GM23338 (cell line): ENCODE data around the gene TRIO. TPM values are rescaled to one million over a fixed set of nuclear protein-coding genes. Genes with fewer than 3 reads are reported as not detected.

Experiments
- ATAC-seq: fragments of 200-7000 bp; cut with Tn5 transposase; 3 replicates; pipeline ENCODE4 v1.9.1; 2020
- DNase-seq: peaks from one replicate; pipeline ENCODE4 v3.0.0-alpha.2; 2015; ENCODE audit warnings: low spot score
- H2AFZ ChIP-seq: fragments of 200-600 bp; sonication (generic); 2 replicates; pipeline ENCODE4 v1.8.0; 2016; ENCODE audit warnings: antibody characterized with exemption, mild to moderate bottlenecking, moderate library complexity
- H3F3A ChIP-seq: fragments of 200-600 bp; sonication (generic); replicated peaks from 2 replicates; pipeline ENCODE4 v1.8.0; 2017; ENCODE audit warnings: antibody characterized with exemption, mixed run types, low read depth
- H3K27ac ChIP-seq: fragments of 200-600 bp; sonication (generic); 2 replicates; pipeline ENCODE4 v1.6.1; 2016; ENCODE audit warnings: low read depth
- H3K27me3 ChIP-seq: fragments of 200-600 bp; sonication (generic); 2 replicates; pipeline ENCODE4 v1.8.0; 2016; ENCODE audit warnings: mild to moderate bottlenecking, mixed run types, moderate library complexity; ENCODE audit not compliant: insufficient read depth
- H3K36me3 ChIP-seq: fragments of 200-600 bp; sonication (generic); 2 replicates; pipeline ENCODE4 v1.8.0; 2016; ENCODE audit warnings: mild to moderate bottlenecking; ENCODE audit not compliant: insufficient read depth
- H3K4me1 ChIP-seq: fragments of 200-600 bp; sonication (generic); 2 replicates; pipeline ENCODE4 v1.8.0; 2016; ENCODE audit warnings: mild to moderate bottlenecking, moderate library complexity; ENCODE audit not compliant: insufficient read depth
- H3K4me2 ChIP-seq: fragments of 200-600 bp; sonication (generic); 2 replicates; pipeline ENCODE4 v1.7.1; 2017; ENCODE audit warnings: mixed run types
- H3K4me3 ChIP-seq: fragments of 200-600 bp; sonication (generic); 2 replicates; pipeline ENCODE4 v1.6.1; 2016; ENCODE audit warnings: mixed run types
- H3K79me2 ChIP-seq: fragments of 200-600 bp; sonication (generic); replicated peaks from 2 replicates; pipeline ENCODE4 v1.8.0; 2017; ENCODE audit warnings: mild to moderate bottlenecking; ENCODE audit not compliant: insufficient read depth
- H3K9me2 ChIP-seq: fragments of 200-600 bp; sonication (generic); 2 replicates; pipeline ENCODE4 v1.8.0; 2017; ENCODE audit not compliant: insufficient read depth
- H4K20me1 ChIP-seq: fragments of 200-600 bp; sonication (generic); replicated peaks from 2 replicates; pipeline ENCODE4 v1.8.0; 2017; ENCODE audit warnings: mild to moderate bottlenecking; ENCODE audit not compliant: insufficient read depth
- H3K27ac Mint-ChIP-seq: 2 replicates; pipeline ENCODE4 v1.8.0; 2020; ENCODE audit warnings: inconsistent platforms, mild to moderate bottlenecking, moderate library complexity, mixed read lengths
- H3K27me3 Mint-ChIP-seq: 3 replicates; pipeline ENCODE4 v1.8.0; 2022; ENCODE audit warnings: low read depth, mild to moderate bottlenecking, moderate library complexity, mixed read lengths, inconsistent platforms; ENCODE audit not compliant: insufficient read depth, poor library complexity
- H3K36me3 Mint-ChIP-seq: 3 replicates; pipeline ENCODE4 v1.8.0; 2021; ENCODE audit warnings: low read depth, mild to moderate bottlenecking, inconsistent platforms, moderate library complexity, mixed read lengths
- H3K4me1 Mint-ChIP-seq: 3 replicates; pipeline ENCODE4 v1.8.0; 2020; ENCODE audit warnings: mild to moderate bottlenecking, inconsistent platforms, mixed read lengths
- H3K4me3 Mint-ChIP-seq: 3 replicates; pipeline ENCODE4 v1.8.0; 2021; ENCODE audit warnings: moderate library complexity, mild to moderate bottlenecking, inconsistent platforms, mixed read lengths
- H3K9me3 Mint-ChIP-seq: 3 replicates; pipeline ENCODE4 v1.8.0; 2020; ENCODE audit warnings: moderate library complexity, mild to moderate bottlenecking, inconsistent platforms, mixed read lengths
- CREB1 ChIP-seq: fragments of 250-450 bp; sonication (Bioruptor Pico); IDR thresholded peaks from 2 replicates; pipeline ENCODE4 v1.5.0; 2020; ENCODE audit warnings: low read depth, mild to moderate bottlenecking, moderate library complexity
- EZH2 ChIP-seq: fragments of 200-600 bp; sonication (generic); IDR thresholded peaks from one replicate; pipeline ENCODE4 v1.8.0; 2017; ENCODE audit warnings: antibody characterized with exemption, mild to moderate bottlenecking, low read depth; ENCODE audit not compliant: unreplicated experiment
- EZH2phosphoT487 ChIP-seq: fragments of 200-600 bp; sonication (generic); IDR thresholded peaks from one replicate; pipeline ENCODE4 v1.8.1; 2018; ENCODE audit warnings: antibody characterized with exemption; ENCODE audit not compliant: unreplicated experiment
- JUNB ChIP-seq: IDR thresholded peaks from one replicate; pipeline ENCODE4 v1.6.1; 2016; ENCODE audit warnings: antibody characterized with exemption; ENCODE audit not compliant: unreplicated experiment
- NANOG ChIP-seq: IDR thresholded peaks from 2 replicates; pipeline ENCODE4 v1.6.1; 2016; ENCODE audit warnings: antibody characterized with exemption, borderline replicate concordance
- POLR2AphosphoS5 ChIP-seq: IDR thresholded peaks from 2 replicates; pipeline ENCODE4 v1.6.1; 2016; ENCODE audit warnings: antibody characterized with exemption, low read depth
- STAT1 ChIP-seq: IDR thresholded peaks from one replicate; pipeline ENCODE4 v1.6.1; 2016; ENCODE audit warnings: antibody characterized with exemption; ENCODE audit not compliant: unreplicated experiment
- ZNF114 ChIP-seq: fragments of 250-450 bp; sonication (Bioruptor Pico); IDR thresholded peaks from 2 replicates; pipeline ENCODE4 v1.5.0; 2020; ENCODE audit warnings: mild to moderate bottlenecking, moderate library complexity
- ZNF331 ChIP-seq: fragments of 250-450 bp; sonication (Bioruptor Pico); IDR thresholded peaks from 2 replicates; pipeline ENCODE4 v1.5.0; 2020; ENCODE audit warnings: low read depth, mild to moderate bottlenecking, moderate library complexity
- polyA plus RNA-seq: library from polyadenylated mRNA; unstranded; fragments of >200 nt; fragmentation: Nextera tagmentation; extraction: Ambion mirVana; gene quantifications from 2 replicates; pipeline ENCODE4 v1.2.1, GENCODE V29; 2016
- total RNA-seq: library from RNA; depleted of rRNA; stranded (reverse); fragments of >200 nt; shearing (Covaris generic); gene quantifications from 2 replicates; pipeline ENCODE4 v1.2.3, GENCODE V29; 2014
- TF ChIP-seq, protein P1 (sequence below): IDR thresholded peaks from one replicate; pipeline ENCODE4 v1.6.1; 2018; ENCODE audit warnings: antibody characterized with exemption; ENCODE audit not compliant: unreplicated experiment
- TF ChIP-seq, protein P2 (sequence below), 2 experiments: fragments of 200-600 bp in 1 of 2; sonication (generic) in 1 of 2; conservative IDR thresholded peaks; 2 replicates each; pipeline versions ENCODE4 v1.5.1 to v1.6.1; 2016 to 2017; ENCODE audit warnings: antibody characterized with exemption in 2 of 2, low read depth in 2 of 2, mild to moderate bottlenecking in 2 of 2, moderate library complexity in 1 of 2
- TF ChIP-seq, protein P3 (sequence below): IDR thresholded peaks from 2 replicates; pipeline ENCODE4 v1.6.1; 2016; ENCODE audit warnings: antibody characterized with exemption
- TF ChIP-seq, protein P4 (sequence below): fragments of 250-450 bp; sonication (Bioruptor Pico); IDR thresholded peaks from 2 replicates; pipeline ENCODE4 v1.5.0; 2020; ENCODE audit warnings: mild to moderate bottlenecking, moderate library complexity

TRIO gene
- total and polyA plus RNA-seq, 2 experiments from 2014 or later = 13.8 to 113 TPM

DNA sequence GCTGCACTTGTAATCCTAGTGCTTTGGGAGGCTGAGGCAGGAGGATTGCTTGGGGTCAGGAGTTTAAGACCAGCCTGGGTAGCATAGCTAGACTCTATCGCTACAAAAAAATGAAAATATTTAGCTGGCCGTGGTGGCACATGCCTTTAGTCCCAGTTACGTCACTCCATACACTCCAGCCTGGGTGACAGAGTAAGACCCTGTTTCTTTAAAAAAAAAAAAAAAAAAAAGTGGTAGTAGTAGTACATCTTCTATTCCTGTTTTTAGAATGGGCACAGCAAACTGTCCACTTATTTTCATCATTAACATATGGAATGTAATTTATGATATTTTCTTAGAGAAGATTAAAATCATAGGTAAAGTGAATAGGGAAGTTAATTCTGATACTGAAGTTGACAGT lies 48.2 kb downstream of the TRIO start:
- H3K36me3 Mint-ChIP-seq = no peaks in the 10 kb centered on the region
- Histone ChIP-seq H3K4me1 (peaks cover 46% of the 10 kb centered on the region), H3K4me3 (no peak overlapping the region), H3K79me2 (peaks cover 100% of the 10 kb centered on the region), H3K4me2 (no peak overlapping the region), H3K27ac (no peak overlapping the region), H4K20me1 (peaks cover 16% of the 10 kb centered on the region; the same call in 1 of the 2 replicates), H3K9me2 (no peaks in the 10 kb centered on the region), H3F3A (no peaks in the 10 kb centered on the region), H2AFZ (no peak overlapping the region), H3K27me3 (no peaks in the 10 kb centered on the region), H3K36me3 (no peaks in the 10 kb centered on the region)
- ATAC-seq = no peak
- no peak overlapping the region for H3K27ac Mint-ChIP-seq
- H3K4me3 Mint-ChIP-seq = no peak overlapping the region
- H3K9me3 Mint-ChIP-seq = no peaks in the 10 kb centered on the region
- TF ChIP-seq STAT1 (no peak), EZH2 (no peak), POLR2AphosphoS5 (no peak), EZH2phosphoT487 (no peak), JUNB (no peak), NANOG (no peak), ZNF114 (CRISPR knock-in tag) (no peak), ZNF331 (no peak), CREB1 (CRISPR knock-in tag) (no peak)
- TF ChIP-seq, protein P1, sequence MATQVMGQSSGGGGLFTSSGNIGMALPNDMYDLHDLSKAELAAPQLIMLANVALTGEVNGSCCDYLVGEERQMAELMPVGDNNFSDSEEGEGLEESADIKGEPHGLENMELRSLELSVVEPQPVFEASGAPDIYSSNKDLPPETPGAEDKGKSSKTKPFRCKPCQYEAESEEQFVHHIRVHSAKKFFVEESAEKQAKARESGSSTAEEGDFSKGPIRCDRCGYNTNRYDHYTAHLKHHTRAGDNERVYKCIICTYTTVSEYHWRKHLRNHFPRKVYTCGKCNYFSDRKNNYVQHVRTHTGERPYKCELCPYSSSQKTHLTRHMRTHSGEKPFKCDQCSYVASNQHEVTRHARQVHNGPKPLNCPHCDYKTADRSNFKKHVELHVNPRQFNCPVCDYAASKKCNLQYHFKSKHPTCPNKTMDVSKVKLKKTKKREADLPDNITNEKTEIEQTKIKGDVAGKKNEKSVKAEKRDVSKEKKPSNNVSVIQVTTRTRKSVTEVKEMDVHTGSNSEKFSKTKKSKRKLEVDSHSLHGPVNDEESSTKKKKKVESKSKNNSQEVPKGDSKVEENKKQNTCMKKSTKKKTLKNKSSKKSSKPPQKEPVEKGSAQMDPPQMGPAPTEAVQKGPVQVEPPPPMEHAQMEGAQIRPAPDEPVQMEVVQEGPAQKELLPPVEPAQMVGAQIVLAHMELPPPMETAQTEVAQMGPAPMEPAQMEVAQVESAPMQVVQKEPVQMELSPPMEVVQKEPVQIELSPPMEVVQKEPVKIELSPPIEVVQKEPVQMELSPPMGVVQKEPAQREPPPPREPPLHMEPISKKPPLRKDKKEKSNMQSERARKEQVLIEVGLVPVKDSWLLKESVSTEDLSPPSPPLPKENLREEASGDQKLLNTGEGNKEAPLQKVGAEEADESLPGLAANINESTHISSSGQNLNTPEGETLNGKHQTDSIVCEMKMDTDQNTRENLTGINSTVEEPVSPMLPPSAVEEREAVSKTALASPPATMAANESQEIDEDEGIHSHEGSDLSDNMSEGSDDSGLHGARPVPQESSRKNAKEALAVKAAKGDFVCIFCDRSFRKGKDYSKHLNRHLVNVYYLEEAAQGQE = no peak
- TF ChIP-seq, protein P2, sequence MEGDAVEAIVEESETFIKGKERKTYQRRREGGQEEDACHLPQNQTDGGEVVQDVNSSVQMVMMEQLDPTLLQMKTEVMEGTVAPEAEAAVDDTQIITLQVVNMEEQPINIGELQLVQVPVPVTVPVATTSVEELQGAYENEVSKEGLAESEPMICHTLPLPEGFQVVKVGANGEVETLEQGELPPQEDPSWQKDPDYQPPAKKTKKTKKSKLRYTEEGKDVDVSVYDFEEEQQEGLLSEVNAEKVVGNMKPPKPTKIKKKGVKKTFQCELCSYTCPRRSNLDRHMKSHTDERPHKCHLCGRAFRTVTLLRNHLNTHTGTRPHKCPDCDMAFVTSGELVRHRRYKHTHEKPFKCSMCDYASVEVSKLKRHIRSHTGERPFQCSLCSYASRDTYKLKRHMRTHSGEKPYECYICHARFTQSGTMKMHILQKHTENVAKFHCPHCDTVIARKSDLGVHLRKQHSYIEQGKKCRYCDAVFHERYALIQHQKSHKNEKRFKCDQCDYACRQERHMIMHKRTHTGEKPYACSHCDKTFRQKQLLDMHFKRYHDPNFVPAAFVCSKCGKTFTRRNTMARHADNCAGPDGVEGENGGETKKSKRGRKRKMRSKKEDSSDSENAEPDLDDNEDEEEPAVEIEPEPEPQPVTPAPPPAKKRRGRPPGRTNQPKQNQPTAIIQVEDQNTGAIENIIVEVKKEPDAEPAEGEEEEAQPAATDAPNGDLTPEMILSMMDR (conservative IDR thresholded peaks at IDR 0.05; ENCODE audit: low read depth in 2 of 2) = no peak
- TF ChIP-seq, protein P3, sequence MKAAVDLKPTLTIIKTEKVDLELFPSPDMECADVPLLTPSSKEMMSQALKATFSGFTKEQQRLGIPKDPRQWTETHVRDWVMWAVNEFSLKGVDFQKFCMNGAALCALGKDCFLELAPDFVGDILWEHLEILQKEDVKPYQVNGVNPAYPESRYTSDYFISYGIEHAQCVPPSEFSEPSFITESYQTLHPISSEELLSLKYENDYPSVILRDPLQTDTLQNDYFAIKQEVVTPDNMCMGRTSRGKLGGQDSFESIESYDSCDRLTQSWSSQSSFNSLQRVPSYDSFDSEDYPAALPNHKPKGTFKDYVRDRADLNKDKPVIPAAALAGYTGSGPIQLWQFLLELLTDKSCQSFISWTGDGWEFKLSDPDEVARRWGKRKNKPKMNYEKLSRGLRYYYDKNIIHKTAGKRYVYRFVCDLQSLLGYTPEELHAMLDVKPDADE = no peak
- TF ChIP-seq, protein P4, sequence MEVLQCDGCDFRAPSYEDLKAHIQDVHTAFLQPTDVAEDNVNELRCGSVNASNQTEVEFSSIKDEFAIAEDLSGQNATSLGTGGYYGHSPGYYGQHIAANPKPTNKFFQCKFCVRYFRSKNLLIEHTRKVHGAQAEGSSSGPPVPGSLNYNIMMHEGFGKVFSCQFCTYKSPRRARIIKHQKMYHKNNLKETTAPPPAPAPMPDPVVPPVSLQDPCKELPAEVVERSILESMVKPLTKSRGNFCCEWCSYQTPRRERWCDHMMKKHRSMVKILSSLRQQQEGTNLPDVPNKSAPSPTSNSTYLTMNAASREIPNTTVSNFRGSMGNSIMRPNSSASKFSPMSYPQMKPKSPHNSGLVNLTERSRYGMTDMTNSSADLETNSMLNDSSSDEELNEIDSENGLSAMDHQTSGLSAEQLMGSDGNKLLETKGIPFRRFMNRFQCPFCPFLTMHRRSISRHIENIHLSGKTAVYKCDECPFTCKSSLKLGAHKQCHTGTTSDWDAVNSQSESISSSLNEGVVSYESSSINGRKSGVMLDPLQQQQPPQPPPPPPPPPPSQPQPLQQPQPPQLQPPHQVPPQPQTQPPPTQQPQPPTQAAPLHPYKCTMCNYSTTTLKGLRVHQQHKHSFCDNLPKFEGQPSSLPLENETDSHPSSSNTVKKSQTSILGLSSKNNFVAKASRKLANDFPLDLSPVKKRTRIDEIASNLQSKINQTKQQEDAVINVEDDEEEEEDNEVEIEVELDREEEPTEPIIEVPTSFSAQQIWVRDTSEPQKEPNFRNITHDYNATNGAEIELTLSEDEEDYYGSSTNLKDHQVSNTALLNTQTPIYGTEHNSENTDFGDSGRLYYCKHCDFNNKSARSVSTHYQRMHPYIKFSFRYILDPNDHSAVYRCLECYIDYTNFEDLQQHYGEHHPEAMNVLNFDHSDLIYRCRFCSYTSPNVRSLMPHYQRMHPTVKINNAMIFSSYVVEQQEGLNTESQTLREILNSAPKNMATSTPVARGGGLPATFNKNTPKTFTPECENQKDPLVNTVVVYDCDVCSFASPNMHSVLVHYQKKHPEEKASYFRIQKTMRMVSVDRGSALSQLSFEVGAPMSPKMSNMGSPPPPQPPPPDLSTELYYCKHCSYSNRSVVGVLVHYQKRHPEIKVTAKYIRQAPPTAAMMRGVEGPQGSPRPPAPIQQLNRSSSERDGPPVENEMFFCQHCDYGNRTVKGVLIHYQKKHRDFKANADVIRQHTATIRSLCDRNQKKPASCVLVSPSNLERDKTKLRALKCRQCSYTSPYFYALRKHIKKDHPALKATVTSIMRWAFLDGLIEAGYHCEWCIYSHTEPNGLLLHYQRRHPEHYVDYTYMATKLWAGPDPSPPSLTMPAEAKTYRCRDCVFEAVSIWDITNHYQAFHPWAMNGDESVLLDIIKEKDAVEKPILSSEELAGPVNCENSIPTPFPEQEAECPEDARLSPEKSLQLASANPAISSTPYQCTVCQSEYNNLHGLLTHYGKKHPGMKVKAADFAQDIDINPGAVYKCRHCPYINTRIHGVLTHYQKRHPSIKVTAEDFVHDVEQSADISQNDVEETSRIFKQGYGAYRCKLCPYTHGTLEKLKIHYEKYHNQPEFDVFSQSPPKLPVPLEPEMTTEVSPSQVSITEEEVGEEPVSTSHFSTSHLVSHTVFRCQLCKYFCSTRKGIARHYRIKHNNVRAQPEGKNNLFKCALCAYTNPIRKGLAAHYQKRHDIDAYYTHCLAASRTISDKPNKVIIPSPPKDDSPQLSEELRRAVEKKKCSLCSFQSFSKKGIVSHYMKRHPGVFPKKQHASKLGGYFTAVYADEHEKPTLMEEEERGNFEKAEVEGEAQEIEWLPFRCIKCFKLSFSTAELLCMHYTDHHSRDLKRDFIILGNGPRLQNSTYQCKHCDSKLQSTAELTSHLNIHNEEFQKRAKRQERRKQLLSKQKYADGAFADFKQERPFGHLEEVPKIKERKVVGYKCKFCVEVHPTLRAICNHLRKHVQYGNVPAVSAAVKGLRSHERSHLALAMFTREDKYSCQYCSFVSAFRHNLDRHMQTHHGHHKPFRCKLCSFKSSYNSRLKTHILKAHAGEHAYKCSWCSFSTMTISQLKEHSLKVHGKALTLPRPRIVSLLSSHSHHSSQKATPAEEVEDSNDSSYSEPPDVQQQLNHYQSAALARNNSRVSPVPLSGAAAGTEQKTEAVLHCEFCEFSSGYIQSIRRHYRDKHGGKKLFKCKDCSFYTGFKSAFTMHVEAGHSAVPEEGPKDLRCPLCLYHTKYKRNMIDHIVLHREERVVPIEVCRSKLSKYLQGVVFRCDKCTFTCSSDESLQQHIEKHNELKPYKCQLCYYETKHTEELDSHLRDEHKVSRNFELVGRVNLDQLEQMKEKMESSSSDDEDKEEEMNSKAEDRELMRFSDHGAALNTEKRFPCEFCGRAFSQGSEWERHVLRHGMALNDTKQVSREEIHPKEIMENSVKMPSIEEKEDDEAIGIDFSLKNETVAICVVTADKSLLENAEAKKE (CRISPR knock-in tag) = no peak
- no peak for DNase-seq
- peaks cover 51% of the 10 kb centered on the region for H3K4me1 Mint-ChIP-seq
- no peaks in the 10 kb centered on the region for H3K27me3 Mint-ChIP-seq
